ENCODE measurements around the gene HIF1A.

GRCh38 chr14:61661471-61662400 lies 33.6 kb upstream of the HIF1A start:
- TF ChIP-seq CTCF (IDR thresholded peaks at IDR 0.05), result no peak
- no peak for TF ChIP-seq ZFX (IDR thresholded peaks at IDR 0.05; ENCODE audit: borderline replicate concordance)

Measured in 22Rv1 (cell line).